H1 (cell line): ENCODE data around the gene LRRC56. TPM values are rescaled to one million over a fixed set of nuclear protein-coding genes. Genes with fewer than 3 reads are reported as not detected.

Experiments used
- CTCF ChIA-PET: fragments of 300-600 bp; sonication (Branson Sonifier 250); formaldehyde crosslinking; loops from one replicate; lab custom pipeline; 2021; ENCODE audit not compliant: partially characterized antibody; lab: Charles Lee
- POLR2A ChIA-PET: fragments of 300-600 bp; sonication (Branson Sonifier 250); formaldehyde crosslinking; loops from one replicate; lab custom pipeline; 2021; ENCODE audit warnings: inconsistent platforms; ENCODE audit not compliant: partially characterized antibody; lab: Charles Lee
- DNase-seq, 2 experiments: peaks; one replicate each; pipeline versions ENCODE4 v3.0.0 to v3.0.0-alpha.2; 2010 to 2022; ENCODE audit warnings: low spot score in 2 of 2, low read depth in 1 of 2, mixed read lengths in 1 of 2
- FAIRE-seq: peaks from 2 replicates; lab custom pipeline; 2011; peaks lifted over from hg19 to GRCh38; lab: Jason Lieb, UNC
- H2AFZ ChIP-seq: 2 replicates; pipeline ENCODE4 v1.8.1; 2012; ENCODE audit warnings: low read length, inconsistent platforms
- H2AK5ac ChIP-seq: 2 replicates; pipeline ENCODE4 v1.6.1; 2013; ENCODE audit warnings: low read depth, low read length
- H2BK120ac ChIP-seq: replicated peaks from 2 replicates; pipeline ENCODE3; 2013; ENCODE audit warnings: low read depth, low read length, inconsistent platforms
- H2BK12ac ChIP-seq: 2 replicates; pipeline ENCODE4 v1.6.1; 2013; ENCODE audit warnings: low read depth, low read length
- H2BK15ac ChIP-seq: 2 replicates; pipeline ENCODE4 v1.6.1; 2013; ENCODE audit warnings: low read length
- H2BK20ac ChIP-seq: 2 replicates; pipeline ENCODE4 v1.6.1; 2013; ENCODE audit warnings: low read length
- H2BK5ac ChIP-seq: 2 replicates; pipeline ENCODE4 v1.6.1; 2013; ENCODE audit warnings: low read depth, low read length
- H3K14ac ChIP-seq: 2 replicates; pipeline ENCODE4 v1.6.1; 2013; ENCODE audit warnings: inconsistent platforms; ENCODE audit not compliant: insufficient read length
- H3K18ac ChIP-seq: 2 replicates; pipeline ENCODE4 v1.6.1; 2013; ENCODE audit warnings: low read length; ENCODE audit errors: extremely low read depth
- H3K23ac ChIP-seq: 2 replicates; pipeline ENCODE4 v1.6.1; 2013; ENCODE audit warnings: inconsistent platforms; ENCODE audit not compliant: insufficient read length
- H3K23me2 ChIP-seq: 2 replicates; pipeline ENCODE4 v1.6.1; 2013; ENCODE audit warnings: low read depth, low read length
- H3K27ac ChIP-seq: 2 replicates; pipeline ENCODE4 v1.6.1; 2011; ENCODE audit warnings: low read depth, low read length, inconsistent platforms
- H3K27me3 ChIP-seq, 4 experiments: replicated peaks in 1 of 4; 1 replicate in 1 of 4; 2 replicates in 3 of 4; pipeline versions ENCODE4 v1.6.1 to v1.8.1; 2011 to 2013; ENCODE audit warnings: low read length in 3 of 4, mild to moderate bottlenecking in 3 of 4, inconsistent platforms in 2 of 4, mixed read lengths in 2 of 4, moderate library complexity in 1 of 4; ENCODE audit not compliant: control insufficient read depth in 3 of 4, insufficient read depth in 3 of 4; ENCODE audit errors: extremely low read depth in 1 of 4
- H3K36me3 ChIP-seq, 4 experiments: 2 replicates each; pipeline versions ENCODE4 v1.6.1 to v1.8.1; 2011 to 2013; ENCODE audit warnings: mild to moderate bottlenecking in 4 of 4, low read length in 3 of 4, moderate library complexity in 2 of 4, control low read depth in 1 of 4, inconsistent platforms in 1 of 4; ENCODE audit not compliant: insufficient read depth in 4 of 4, control insufficient read depth in 2 of 4
- H3K4ac ChIP-seq: replicated peaks from 2 replicates; pipeline ENCODE3; 2013; ENCODE audit warnings: low read length, low read depth, mixed read lengths, inconsistent platforms; ENCODE audit not compliant: insufficient read length
- H3K4me1 ChIP-seq, 4 experiments: replicated peaks in 1 of 4; 1 replicate in 1 of 4; 2 replicates in 3 of 4; pipeline versions ENCODE4 v1.6.1 to v1.8.1; 2011 to 2013; ENCODE audit warnings: low read length in 3 of 4, inconsistent platforms in 2 of 4, mixed read lengths in 1 of 4; ENCODE audit not compliant: insufficient read depth in 4 of 4, control insufficient read depth in 3 of 4
- H3K4me2 ChIP-seq, 2 experiments: 2 replicates each; pipeline versions ENCODE4 v1.6.1 to v1.8.1; 2011 to 2013; ENCODE audit warnings: low read depth in 2 of 2, low read length in 2 of 2, control low read depth in 1 of 2, inconsistent platforms in 1 of 2, mild to moderate bottlenecking in 1 of 2; ENCODE audit not compliant: insufficient read depth in 1 of 2
- H3K4me3 ChIP-seq, 4 experiments: fragments of 200-600, 300-600 bp in 1 of 4; sonication (generic), shearing (Covaris generic), sonication (Bioruptor Twin) in 1 of 4; 2 replicates each; pipeline versions ENCODE4 v1.5.1 to v1.8.1; 2011 to 2016; ENCODE audit warnings: low read length in 4 of 4, low read depth in 3 of 4, control low read depth in 2 of 4, inconsistent platforms in 2 of 4, mild to moderate bottlenecking in 2 of 4, mixed read lengths in 1 of 4, moderate library complexity in 1 of 4; ENCODE audit not compliant: insufficient read depth in 2 of 4; ENCODE audit errors: extremely low read depth in 1 of 4
- H3K56ac ChIP-seq: replicated peaks from 2 replicates; pipeline ENCODE3; 2013; ENCODE audit warnings: low read depth, mild to moderate bottlenecking, mixed read lengths, low read length, inconsistent platforms; ENCODE audit not compliant: insufficient read length
- H3K79me1 ChIP-seq: 2 replicates; pipeline ENCODE4 v1.6.1; 2013; ENCODE audit warnings: low read depth, low read length, control low read depth
- H3K79me2 ChIP-seq, 2 experiments: 2 replicates each; pipeline versions ENCODE4 v1.6.1 to v1.8.1; 2012 to 2013; ENCODE audit warnings: low read length in 2 of 2, mild to moderate bottlenecking in 2 of 2, inconsistent platforms in 1 of 2; ENCODE audit not compliant: insufficient read depth in 2 of 2, control insufficient read depth in 1 of 2
- H3K9ac ChIP-seq, 4 experiments: replicated peaks in 1 of 4; 1 replicate in 1 of 4; 2 replicates in 3 of 4; pipeline versions ENCODE4 v1.6.1 to v1.8.1; 2011 to 2013; ENCODE audit warnings: low read depth in 3 of 4, low read length in 3 of 4, control low read depth in 2 of 4, mild to moderate bottlenecking in 2 of 4, moderate library complexity in 2 of 4, inconsistent platforms in 1 of 4; ENCODE audit errors: extremely low read depth in 1 of 4
- H3K9me3 ChIP-seq, 2 experiments: 2 replicates each; pipeline versions ENCODE4 v1.6.1 to v1.8.1; 2012 to 2013; ENCODE audit warnings: mild to moderate bottlenecking in 2 of 2, moderate library complexity in 2 of 2, control low read depth in 1 of 2, inconsistent platforms in 1 of 2, low read depth in 1 of 2, low read length in 1 of 2, mixed read lengths in 1 of 2; ENCODE audit not compliant: insufficient read depth in 2 of 2
- H4K20me1 ChIP-seq, 2 experiments: replicated peaks in 1 of 2; 2 replicates each; pipeline versions ENCODE3 to v1.8.1; 2011 to 2013; ENCODE audit warnings: inconsistent platforms in 2 of 2, low read length in 2 of 2, mild to moderate bottlenecking in 1 of 2; ENCODE audit not compliant: insufficient read depth in 2 of 2, control insufficient read depth in 1 of 2
- H4K5ac ChIP-seq: 2 replicates; pipeline ENCODE4 v1.6.1; 2013; ENCODE audit warnings: low read length, low read depth, mixed read lengths, inconsistent platforms; ENCODE audit not compliant: insufficient read length
- H4K8ac ChIP-seq: 2 replicates; pipeline ENCODE4 v1.8.0; 2013; ENCODE audit warnings: mild to moderate bottlenecking, moderate library complexity, low read length, inconsistent platforms; ENCODE audit not compliant: insufficient read depth; ENCODE audit errors: extremely low read depth
- H4K91ac ChIP-seq: replicated peaks from 2 replicates; pipeline ENCODE3; 2013; ENCODE audit warnings: low read length, mixed read lengths, inconsistent platforms; ENCODE audit not compliant: insufficient read length
- E2F6 ChIP-seq: IDR thresholded peaks from 2 replicates; pipeline ENCODE4 v1.6.1; 2012; ENCODE audit warnings: inconsistent platforms
- EZH2 ChIP-seq: fragments of 200-600 bp; sonication (generic); IDR thresholded peaks from 2 replicates; pipeline ENCODE4 v1.7.1; 2012; ENCODE audit warnings: low read depth, mild to moderate bottlenecking, moderate library complexity, low read length, inconsistent platforms; ENCODE audit not compliant: severe bottlenecking
- HDAC2 ChIP-seq, 2 experiments: fragments of 300-600 bp in 1 of 2; sonication (generic) in 1 of 2; IDR thresholded peaks; 2 replicates each; pipeline ENCODE4 v1.6.1; 2011 to 2012; ENCODE audit warnings: low read depth in 2 of 2, low read length in 2 of 2, mild to moderate bottlenecking in 2 of 2, moderate library complexity in 2 of 2, borderline replicate concordance in 1 of 2, inconsistent platforms in 1 of 2
- KDM5A ChIP-seq: fragments of 200-600 bp; IDR thresholded peaks from 2 replicates; pipeline ENCODE4 v1.7.1; 2012; ENCODE audit warnings: mild to moderate bottlenecking, low read length, inconsistent platforms, mixed read lengths
- SUZ12 ChIP-seq: fragments of 200-600 bp; sonication (generic); IDR thresholded peaks from 2 replicates; pipeline ENCODE4 v1.6.1; 2012; ENCODE audit warnings: mild to moderate bottlenecking, inconsistent platforms, low read length, moderate library complexity, mixed read lengths
- TAF1 ChIP-seq: IDR thresholded peaks from 2 replicates; pipeline ENCODE4 v1.6.1; 2011; ENCODE audit warnings: mild to moderate bottlenecking, low read depth, low read length
- WGBS, 2 experiments: shearing (Covaris generic) in 1 of 2; methylation state at CpG; one replicate each; pipeline versions ENCODE4 v1.1.6 to v1.1.7; 2013 to 2015; ENCODE audit warnings: low lambda C conversion rate in 2 of 2, mixed read lengths in 2 of 2, inconsistent platforms in 1 of 2, low coverage in 1 of 2, missing lambda C conversion rate in 1 of 2; ENCODE audit not compliant: insufficient replicate concordance in 2 of 2, insufficient coverage in 1 of 2, insufficient read length in 1 of 2; ENCODE audit errors: extremely low coverage in 1 of 2, missing lambda C conversion rate in 1 of 2; 5-methylcytosine and 5-hydroxymethylcytosine counted together
- long read RNA-seq, 2 experiments: library from RNA in 1 of 2; library from capped mRNA in 1 of 2; stranded (forward); transcript quantifications; one replicate each; pipeline ENCODE4 v2.0.0, GENCODE V29; 2021; ENCODE audit warnings: inconsistent platforms in 1 of 2
- polyA minus RNA-seq, 3 experiments: library from RNA; depleted of rRNA, polyadenylated mRNA; stranded (reverse); fragments of >200 nt; gene quantifications; 1 replicate in 2 of 3; 2 replicates in 1 of 3; pipeline ENCODE4 v1.2.3, GENCODE V29; 2011
- polyA plus RNA-seq, 7 experiments: library from polyadenylated mRNA; depleted of rRNA in 3 of 7; stranded (reverse) in 5 of 7; unstranded in 2 of 7; fragments of >200 nt in 5 of 7; fragments of 200-250 nt in 2 of 7; gene quantifications; 1 replicate in 5 of 7; 2 replicates in 1 of 7; 4 replicates in 1 of 7; pipeline versions ENCODE4 v1.2.1 to v1.2.3, GENCODE V29; 2011 to 2013; ENCODE audit warnings: missing spikeins in 2 of 7, mixed read lengths in 2 of 7
- total RNA-seq: library from RNA; stranded (reverse); fragmentation: NEBNext Ultra II Directional; extraction: Animal tissue kit (Norgen Biotek cat#: 25700); gene quantifications from 2 replicates; pipeline ENCODE4 v1.2.1, GENCODE V29; 2021

LRRC56 gene
- total RNA-seq (1.9 and 2.1 TPM in 2 replicates), polyA plus RNA-seq (2011; rRNA removed) (0.94 and 1.6 TPM in 2 replicates), polyA minus RNA-seq (2011; rRNA and poly(A)+ RNA removed) (0.68 and 0.88 TPM in 2 replicates)
- 1.9 TPM for polyA plus RNA-seq (2011; cell fraction: cytosol; rRNA removed)
- 8.4 TPM for polyA plus RNA-seq (2011; cell fraction: nucleus; rRNA removed)
- polyA plus RNA-seq (2012, experiment 1 of 2) = 1.2 to 1.8 TPM (median 1.6 TPM) in 4 replicates
- polyA plus RNA-seq (2012, experiment 2 of 2) = 0.70 TPM
- 0.71 TPM for polyA plus RNA-seq (2013, experiment 1 of 2)
- polyA plus RNA-seq (2013, experiment 2 of 2) = 0.75 TPM
- polyA minus RNA-seq (2011; cell fraction: cytosol; rRNA and poly(A)+ RNA removed) = 0.88 TPM
- 2.4 TPM for polyA minus RNA-seq (2011; cell fraction: nucleus; rRNA and poly(A)+ RNA removed)
- long read RNA-seq, experiment 1 = 0 reads
- long read RNA-seq, experiment 2 = 0 reads

DNA sequence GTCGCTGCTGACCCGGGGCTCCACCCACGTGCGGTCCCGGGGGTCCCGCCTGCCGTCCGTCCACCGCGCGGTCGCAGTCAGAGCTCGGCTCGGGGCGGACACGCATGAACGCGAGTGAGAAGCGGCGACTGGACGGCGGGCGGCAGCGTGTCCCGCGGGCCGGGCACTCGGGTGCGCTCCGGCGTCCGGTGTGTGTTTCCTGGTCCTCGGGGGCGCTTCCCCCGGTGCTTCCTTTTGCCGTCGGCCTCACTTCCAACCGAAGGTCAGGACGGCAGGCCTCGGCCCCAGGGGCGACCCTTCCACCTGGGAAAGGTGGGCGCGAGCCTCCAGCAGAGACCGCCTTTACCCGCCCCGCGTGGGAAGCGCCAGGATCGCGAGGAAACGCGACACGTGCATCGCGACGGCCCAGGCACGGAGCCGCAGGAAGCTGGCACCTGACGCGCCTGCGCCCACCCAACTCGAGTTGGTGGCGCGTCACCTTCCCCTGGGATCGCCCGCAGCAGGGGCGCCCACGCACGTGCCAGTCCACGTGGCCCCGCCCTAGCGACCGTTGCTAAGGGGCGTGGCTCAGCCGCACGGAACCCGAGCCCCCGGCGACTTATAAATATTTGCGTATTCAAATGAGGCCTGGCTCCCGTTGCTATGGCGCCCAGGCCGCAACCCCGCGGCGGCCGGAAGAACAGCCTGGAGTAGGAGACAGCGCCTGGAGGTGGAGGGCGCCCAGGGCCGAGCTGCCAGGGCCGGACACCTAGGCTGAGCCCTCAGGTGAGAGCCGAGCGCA is at the start of gene LRRC56:
TSS of gene LRRC56 (plus strand) at position 687 of the 781 bp plus-strand sequence. CDS start 3,158 bp downstream, outside the sequence.
- no peak within 1 kb of the TSS; a peak in 1 of 7 replicates for H3K9ac ChIP-seq
- no peaks in the 10 kb centered on the region for H3K79me2 ChIP-seq
- H3K27ac ChIP-seq = no peak within 1 kb of the TSS
- no peaks in the 10 kb centered on the region for H3K79me1 ChIP-seq
- H3K4ac ChIP-seq = peak within 1 kb of the TSS; percentile 94
- 6% methylated on average over 60 of the region's 93 CpGs; no CpG with 5 or more reads in 1 of the 2 experiments for WGBS, 2 experiments
- peaks cover 0 to 19% (median 10%) of the 10 kb centered on the region in 4 experiments; a peak in 5 of 7 replicates for H3K4me1 ChIP-seq
- H3K4me2 ChIP-seq = peak within 1 kb of the TSS; percentile 61 to 82
- H3K4me3 ChIP-seq = peak within 1 kb of the TSS; percentile 24 to 81 (median 52)
- peak within 1 kb of the TSS; percentile 71; the same call in 1 of the 2 replicates for H2BK5ac ChIP-seq
- peak within 1 kb of the TSS; percentile 48; the same call in 1 of the 2 replicates for H2AK5ac ChIP-seq
- H3K9me3 ChIP-seq = no peaks in the 10 kb centered on the region
- peaks cover 21% of the 10 kb centered on the region; the same call in 1 of the 2 replicates for H3K23me2 ChIP-seq
- H3K56ac ChIP-seq = no peak within 1 kb of the TSS
- peak within 1 kb of the TSS; percentile 1 for H4K5ac ChIP-seq
- H2BK15ac ChIP-seq = peak within 1 kb of the TSS; percentile 61; the same call in 1 of the 2 replicates
- peaks cover 0 to 16% (median 6%) of the 10 kb centered on the region in 4 experiments; a peak in 5 of 7 replicates for H3K27me3 ChIP-seq
- peak within 1 kb of the TSS; percentile 99 for H3K18ac ChIP-seq
- FAIRE-seq = no peak
- POLR2A ChIA-PET = interaction anchor here (0.5 to 2.5 kb wide), 11 partner anchors 12 to 276 kb away, joined by 3 to 11 read pairs (median 4); partner anchors contain the start of genes PHRF1, RNH1 and SCT
- DNase-seq = peak in 1 of 2 experiments; percentile 88
- peak within 1 kb of the TSS; percentile 51 for H4K91ac ChIP-seq
- no peak within 1 kb of the TSS for H3K14ac ChIP-seq
- CTCF ChIA-PET = interaction anchor here (1.1 to 1.4 kb wide), 2 partner anchors 10 to 16 kb away, joined by 3 to 4 read pairs; no protein-coding TSS in a partner anchor
- peak within 1 kb of the TSS; percentile 98; the same call in 1 of the 2 replicates for H2BK12ac ChIP-seq
- H3K23ac ChIP-seq = no peak within 1 kb of the TSS
- H4K8ac ChIP-seq = peak within 1 kb of the TSS; percentile 93
- peaks cover 7 to 9% of the 10 kb centered on the region in 2 experiments for H4K20me1 ChIP-seq
- H3K36me3 ChIP-seq = peaks cover 0 to 15% (median 6%) of the 10 kb centered on the region in 4 experiments; a peak in 5 of 8 replicates
- H2AFZ ChIP-seq = no peak within 1 kb of the TSS
- peak within 1 kb of the TSS; percentile 43 for H2BK120ac ChIP-seq
- 0 out of 2 replicates have a peak within 1 kb of the TSS, but pooled peaks have one; percentile 18 for H2BK20ac ChIP-seq
- peak; percentile 84; the same call in 1 of the 2 replicates for TF ChIP-seq E2F6
- peak in 1 of 2 experiments; percentile 81; a peak in 1 of 4 replicates for TF ChIP-seq HDAC2 (IDR thresholded peaks at IDR 0.05; ENCODE audit: borderline replicate concordance in 1 of 2, low read depth in 2 of 2, low read length in 2 of 2)
- TF ChIP-seq EZH2 = peak; percentile 28
- TF ChIP-seq TAF1 = 0 out of 2 replicates have a peak, but pooled peaks have one; percentile 36
- no peak for TF ChIP-seq KDM5A
- TF ChIP-seq SUZ12 = 0 out of 2 replicates have a peak, but pooled peaks have one; percentile 7
